ENCODE measurements around the gene IGDCC3. TPM values are rescaled to one million over a fixed set of nuclear protein-coding genes. Genes with fewer than 3 reads are reported as not detected.
A peak's percentile ranks its signal among the peaks of the same experiment; 100 is the strongest.

Gene IGDCC3
- total RNA-seq (2021) (0.28 and 0.32 TPM in 2 replicates), Bru-seq, nascent RNA (percentile 11 among the genes with signal in this experiment), BruChase-seq, experiment 1, labeled RNA remaining after a 2-hour chase (percentile 13 among the genes with signal in this experiment), BruChase-seq, experiment 2, labeled RNA remaining after a 6-hour chase (percentile 10 among the genes with signal in this experiment)
- long read RNA-seq = 0 reads

DNA sequence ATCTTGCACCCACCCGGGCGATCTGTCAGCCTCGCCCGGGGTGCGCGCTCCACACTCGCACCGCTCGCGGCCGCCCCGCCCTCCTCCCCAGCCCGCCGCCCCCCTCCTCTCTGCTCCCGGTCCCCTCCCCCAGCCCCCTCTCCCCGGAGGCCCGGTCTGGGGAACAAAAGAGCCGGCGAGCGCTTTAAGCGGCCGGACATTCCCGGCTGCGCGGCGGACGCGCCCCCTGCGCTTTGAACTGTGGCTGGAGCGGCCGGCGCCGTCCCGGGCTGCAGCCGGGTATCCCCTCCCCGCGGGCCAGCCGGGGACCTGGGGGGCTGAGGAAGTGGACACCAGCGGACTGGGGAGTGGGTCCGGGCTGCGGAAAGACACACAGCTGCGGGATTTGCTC is at the start of gene IGDCC3:
Gene IGDCC3 (minus strand): TSS at position 27 of the 391 bp plus-strand sequence. CDS start 214 bp downstream, outside the sequence.
- Histone ChIP-seq H3K27ac (ENCODE audit: low read depth, low read length, poor library complexity, severe bottlenecking) (no peak within 1 kb of the TSS), H3K27me3 (replicated peaks; ENCODE audit: insufficient read depth, low read depth, low read length, poor library complexity) (peaks cover 60% of the 10 kb centered on the region), H3K9me3 (ENCODE audit: low read depth, low read length, poor library complexity, severe bottlenecking) (no peaks in the 10 kb centered on the region), H3K36me3 (ENCODE audit: insufficient read depth, low read length, poor library complexity, severe bottlenecking) (no peaks in the 10 kb centered on the region), H3K4me1 (ENCODE audit: insufficient read depth, low read length, poor library complexity, severe bottlenecking) (peaks cover 6% of the 10 kb centered on the region), H3K4me3 (ENCODE audit: low read depth, low read length, poor library complexity, severe bottlenecking) (peak within 1 kb of the TSS; percentile 53)
- TF ChIP-seq EZH2 (IDR thresholded peaks at IDR 0.05; ENCODE audit: borderline replicate concordance, low read depth, low read length, poor library complexity, severe bottlenecking) = no peak
- TF ChIP-seq, protein P1, sequence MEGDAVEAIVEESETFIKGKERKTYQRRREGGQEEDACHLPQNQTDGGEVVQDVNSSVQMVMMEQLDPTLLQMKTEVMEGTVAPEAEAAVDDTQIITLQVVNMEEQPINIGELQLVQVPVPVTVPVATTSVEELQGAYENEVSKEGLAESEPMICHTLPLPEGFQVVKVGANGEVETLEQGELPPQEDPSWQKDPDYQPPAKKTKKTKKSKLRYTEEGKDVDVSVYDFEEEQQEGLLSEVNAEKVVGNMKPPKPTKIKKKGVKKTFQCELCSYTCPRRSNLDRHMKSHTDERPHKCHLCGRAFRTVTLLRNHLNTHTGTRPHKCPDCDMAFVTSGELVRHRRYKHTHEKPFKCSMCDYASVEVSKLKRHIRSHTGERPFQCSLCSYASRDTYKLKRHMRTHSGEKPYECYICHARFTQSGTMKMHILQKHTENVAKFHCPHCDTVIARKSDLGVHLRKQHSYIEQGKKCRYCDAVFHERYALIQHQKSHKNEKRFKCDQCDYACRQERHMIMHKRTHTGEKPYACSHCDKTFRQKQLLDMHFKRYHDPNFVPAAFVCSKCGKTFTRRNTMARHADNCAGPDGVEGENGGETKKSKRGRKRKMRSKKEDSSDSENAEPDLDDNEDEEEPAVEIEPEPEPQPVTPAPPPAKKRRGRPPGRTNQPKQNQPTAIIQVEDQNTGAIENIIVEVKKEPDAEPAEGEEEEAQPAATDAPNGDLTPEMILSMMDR (conservative IDR thresholded peaks at IDR 0.05; ENCODE audit: low read depth, low read length) = no peak
- intact Hi-C loops (cut with micrococcal nuclease; ENCODE audit: unreplicated experiment) = no loop called here
- ChIA-PET POLR2A (ENCODE audit: low non-redundant PET) (no interaction called here), CTCF (no interaction called here)
- DNase-seq (ENCODE audit: low spot score) = no peak
- no TSS peak for BruUV-seq (replicated peaks)

DNA sequence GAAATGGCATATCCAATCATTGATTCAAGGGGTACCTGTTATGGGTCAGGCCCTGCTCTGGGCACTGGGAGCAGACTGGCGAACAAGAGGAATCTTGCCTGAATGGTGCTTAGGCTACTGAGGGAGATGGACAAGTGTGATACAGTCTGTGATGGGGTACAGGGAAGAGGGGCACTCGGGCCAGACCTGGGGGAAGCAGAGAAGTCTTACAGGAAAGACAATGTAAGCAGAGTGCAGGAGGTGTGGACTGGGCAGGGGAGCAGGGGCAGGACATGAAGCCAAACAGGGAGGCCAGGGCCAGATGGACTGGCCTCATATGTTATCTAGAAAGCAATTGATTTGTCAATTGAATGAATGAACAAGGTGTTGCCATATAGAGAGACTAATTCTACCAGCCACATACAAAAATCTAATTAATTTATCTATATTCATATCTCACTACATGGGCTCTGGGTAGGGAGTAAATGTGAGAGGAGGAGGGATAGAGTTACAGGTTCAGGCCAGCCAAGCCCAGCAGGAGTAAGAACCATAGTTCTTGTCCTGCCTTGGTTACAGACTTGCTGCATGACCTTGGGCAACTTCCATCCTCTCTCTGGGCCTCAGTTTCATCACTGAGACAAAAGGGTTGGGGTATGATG is 48.5 kb upstream of the IGDCC3 start:
- Histone ChIP-seq H3K4me1 (ENCODE audit: insufficient read depth, low read length, poor library complexity, severe bottlenecking) (peaks cover 6% of the 10 kb centered on the region), H3K4me3 (ENCODE audit: low read depth, low read length, poor library complexity, severe bottlenecking) (no peak overlapping the region), H3K27ac (ENCODE audit: low read depth, low read length, poor library complexity, severe bottlenecking) (no peak overlapping the region), H3K27me3 (replicated peaks; ENCODE audit: insufficient read depth, low read depth, low read length, poor library complexity) (no peaks in the 10 kb centered on the region), H3K36me3 (ENCODE audit: insufficient read depth, low read length, poor library complexity, severe bottlenecking) (no peaks in the 10 kb centered on the region), H3K9me3 (ENCODE audit: low read depth, low read length, poor library complexity, severe bottlenecking) (no peaks in the 10 kb centered on the region)
- TF ChIP-seq EZH2 (IDR thresholded peaks at IDR 0.05; ENCODE audit: borderline replicate concordance, low read depth, low read length, poor library complexity, severe bottlenecking) = no peak
- TF ChIP-seq, protein P1 (conservative IDR thresholded peaks at IDR 0.05; ENCODE audit: low read depth, low read length) = no peak
- ChIA-PET POLR2A (ENCODE audit: low non-redundant PET) (no interaction called here), CTCF (no interaction called here)
- BruUV-seq (replicated peaks) = no TSS peak
- DNase-seq (ENCODE audit: low spot score) = no peak
- intact Hi-C loops (cut with micrococcal nuclease; ENCODE audit: unreplicated experiment) = no loop called here

DNA sequence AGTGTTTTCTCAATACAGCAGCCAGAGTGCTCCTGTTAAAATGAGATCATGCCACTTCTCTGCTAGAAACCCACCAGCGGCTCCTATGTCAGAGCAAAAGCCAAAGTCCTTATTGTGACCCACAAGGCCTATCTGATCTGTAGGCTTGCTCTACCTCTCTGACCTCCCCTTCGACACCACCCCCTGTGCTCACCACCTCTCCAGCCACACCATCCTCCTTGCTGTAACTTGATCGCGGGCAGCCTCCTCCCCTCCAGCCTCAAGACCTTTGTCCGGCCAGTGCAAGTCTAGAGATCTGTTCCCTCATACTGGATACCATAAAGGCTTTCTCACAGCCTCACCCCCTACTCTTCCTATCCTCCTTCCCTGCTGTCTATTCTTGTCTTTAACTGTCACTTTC is 46.9 kb upstream of the IGDCC3 start:
- BruUV-seq (replicated peaks) = no TSS peak
- intact Hi-C loops (cut with micrococcal nuclease; ENCODE audit: unreplicated experiment) = no loop called here

More for the DNA sequence above, 46.9 kb upstream of the IGDCC3 start:
- H3K27ac ChIP-seq (ENCODE audit: low read depth, low read length, poor library complexity, severe bottlenecking) = no peak overlapping the region
- CTCF ChIA-PET = no interaction called here
- H3K9me3 ChIP-seq (ENCODE audit: low read depth, low read length, poor library complexity, severe bottlenecking) = no peaks in the 10 kb centered on the region
- peaks cover 18% of the 10 kb centered on the region for H3K4me1 ChIP-seq (ENCODE audit: insufficient read depth, low read length, poor library complexity, severe bottlenecking)
- TF ChIP-seq EZH2 (IDR thresholded peaks at IDR 0.05; ENCODE audit: borderline replicate concordance, low read depth, low read length, poor library complexity, severe bottlenecking) = no peak
- TF ChIP-seq, protein P1 (conservative IDR thresholded peaks at IDR 0.05; ENCODE audit: low read depth, low read length) = no peak
- POLR2A ChIA-PET (ENCODE audit: low non-redundant PET) = no interaction called here
- H3K36me3 ChIP-seq (ENCODE audit: insufficient read depth, low read length, poor library complexity, severe bottlenecking) = no peaks in the 10 kb centered on the region
- H3K4me3 ChIP-seq (ENCODE audit: low read depth, low read length, poor library complexity, severe bottlenecking) = no peak overlapping the region
- no peaks in the 10 kb centered on the region for H3K27me3 ChIP-seq (replicated peaks; ENCODE audit: insufficient read depth, low read depth, low read length, poor library complexity)
- DNase-seq (ENCODE audit: low spot score) = no peak

Data from A673 (cell line).